MM.1S (cell line): ENCODE data around the gene NELL1.

Source experiments
- CTCF ChIP-seq: fragments of 300-600 bp; sonication (generic); IDR thresholded peaks from 2 replicates; pipeline ENCODE4 v1.5.1; 2016; ENCODE audit warnings: antibody characterized with exemption, low read length, mixed read lengths
- EZH2 ChIP-seq: fragments of 300-600 bp; sonication (generic); optimal IDR thresholded peaks from 2 replicates; pipeline ENCODE3; 2017; ENCODE audit warnings: low read depth, mild to moderate bottlenecking, antibody characterized with exemption, low read length, mixed read lengths

- TF ChIP-seq CTCF (no peak), EZH2 (no peak)
Observed at GRCh38 chr11:20966489-20966888, 297.1 kb downstream of the NELL1 start.
